Upper lobe of left lung (tissue), 4 donors: Measurements from ENCODE around the gene SUCLG1.

Source experiments
- CTCF ChIP-seq, 6 experiments: fragments of 450-650 bp in 4 of 6; fragments of 200-600 bp in 2 of 6; sonication (generic) in 2 of 6; IDR thresholded peaks; one replicate each; pipeline ENCODE4 v1.5.1; 2016 to 2019; ENCODE audit warnings: antibody characterized with exemption in 6 of 6
- POLR2A ChIP-seq, 4 donors: fragments of 450-650 bp; IDR thresholded peaks; one replicate each; pipeline ENCODE4 v1.5.1; 2016 to 2017; ENCODE audit warnings: antibody characterized with exemption in 4 of 4, mild to moderate bottlenecking in 2 of 4
- POLR2AphosphoS5 ChIP-seq, 2 donors: sonication (generic); formaldehyde crosslinking; IDR thresholded peaks; one replicate each; pipeline ENCODE4 v1.5.1; 2017; ENCODE audit warnings: antibody characterized with exemption in 2 of 2

GRCh38 chr2:84450288-84451227 lies 8.5 kb downstream of the SUCLG1 start:
- TF ChIP-seq CTCF (IDR thresholded peaks at IDR 0.05): no peak
- TF ChIP-seq POLR2A (IDR thresholded peaks at IDR 0.05): no peak
- no peak for TF ChIP-seq POLR2AphosphoS5 (IDR thresholded peaks at IDR 0.05)
